HepG2 (cell line): ENCODE data around the gene SULT2B1. TPM values are rescaled to one million over a fixed set of nuclear protein-coding genes. Genes with fewer than 3 reads are reported as not detected.

Experiments
- ATAC-seq: fragments of 200-7000 bp; cut with Tn5 transposase; 3 replicates; pipeline ENCODE4 v1.9.1; 2020; ENCODE audit warnings: mild to moderate bottlenecking, moderate library complexity
- BruUV-seq: library from RNA; stranded (reverse); fragments of 400-500 nt; replicated peaks from 2 replicates; lab custom pipeline; 2021; lab: Mats Ljungman, UMichigan
- CTCF ChIA-PET: fragments of 300-600 bp; formaldehyde crosslinking; extraction: SDS; loops from one replicate; lab custom pipeline; 2021; ENCODE audit warnings: low total read pairs, inconsistent platforms, low intra/inter-chr PET ratio; lab: Yijun Ruan, JAX
- POLR2A ChIA-PET: fragments of 350-600 bp; sonication (Branson Sonifier 250); formaldehyde crosslinking; loops from one replicate; lab custom pipeline; 2020; ENCODE audit warnings: antibody characterized with exemption, inconsistent platforms; lab: Yijun Ruan, JAX
- DNase-seq: peaks from one replicate; pipeline ENCODE4 v3.0.0-alpha.2; 2015; ENCODE audit warnings: low spot score
- FAIRE-seq: peaks from 3 replicates; lab custom pipeline; 2011; peaks lifted over from hg19 to GRCh38; lab: Jason Lieb, UNC
- H2AFZ ChIP-seq: one replicate; pipeline ENCODE4 v1.6.1; 2011; ENCODE audit warnings: low read length, inconsistent platforms
- H3K27ac ChIP-seq: fragments of 300-600 bp; 3 replicates; pipeline ENCODE4 v1.8.0; 2011; ENCODE audit warnings: mixed run types, mild to moderate bottlenecking, mixed read lengths, low read length, inconsistent platforms; ENCODE audit not compliant: insufficient read depth; ENCODE audit errors: extremely low read length
- H3K27me3 ChIP-seq, 2 experiments: fragments of 200-600 bp in 1 of 2; 2 replicates in 1 of 2; 3 replicates in 1 of 2; pipeline versions ENCODE4 v1.6.0 to v1.8.0; 2011; ENCODE audit warnings: low read length in 2 of 2, mild to moderate bottlenecking in 2 of 2, moderate library complexity in 2 of 2, inconsistent platforms in 1 of 2; ENCODE audit not compliant: insufficient read depth in 2 of 2, control insufficient read depth in 1 of 2
- H3K36me3 ChIP-seq, 2 experiments: fragments of 200-600 bp in 1 of 2; replicated peaks in 1 of 2; 2 replicates in 1 of 2; 3 replicates in 1 of 2; pipeline versions ENCODE4 v1.5.1 to v1.8.0; 2011; ENCODE audit warnings: low read length in 2 of 2, inconsistent platforms in 1 of 2; ENCODE audit not compliant: insufficient read depth in 2 of 2, control insufficient read depth in 1 of 2
- H3K4me1 ChIP-seq: 2 replicates; pipeline ENCODE4 v1.5.1; 2012; ENCODE audit warnings: low read length, inconsistent platforms; ENCODE audit not compliant: insufficient read depth
- H3K4me2 ChIP-seq: 2 replicates; pipeline ENCODE4 v1.6.0; 2011; ENCODE audit warnings: low read depth, low read length, inconsistent platforms
- H3K4me3 ChIP-seq, 3 experiments: fragments of 200-600 bp in 1 of 3; sonication (generic), shearing (Covaris generic) in 1 of 3; replicated peaks in 1 of 3; 2 replicates each; pipeline ENCODE4 v1.5.1; 2011 to 2016; ENCODE audit warnings: low read length in 3 of 3, inconsistent platforms in 2 of 3, low read depth in 2 of 3, mild to moderate bottlenecking in 2 of 3, control low read depth in 1 of 3, mixed read lengths in 1 of 3; ENCODE audit not compliant: insufficient read depth in 1 of 3
- H3K79me2 ChIP-seq: one replicate; pipeline ENCODE4 v1.6.1; 2011; ENCODE audit warnings: low read length, inconsistent platforms; ENCODE audit not compliant: insufficient read depth
- H3K9ac ChIP-seq: 2 replicates; pipeline ENCODE4 v1.6.0; 2011; ENCODE audit warnings: mild to moderate bottlenecking, low read depth, low read length, inconsistent platforms; ENCODE audit not compliant: insufficient read depth
- H3K9me3 ChIP-seq: 2 replicates; pipeline ENCODE4 v1.5.1; 2012; ENCODE audit warnings: mild to moderate bottlenecking, low read length
- H4K20me1 ChIP-seq: 2 replicates; pipeline ENCODE4 v1.6.0; 2011; ENCODE audit warnings: inconsistent platforms, mild to moderate bottlenecking, low read length, moderate library complexity; ENCODE audit not compliant: insufficient read depth
- EZH2 ChIP-seq: conservative IDR thresholded peaks from 2 replicates; pipeline ENCODE4 v1.6.1; 2012; ENCODE audit warnings: mild to moderate bottlenecking, low read depth, low read length, moderate library complexity
- FUBP1 ChIP-seq: sonication (generic); formaldehyde crosslinking; IDR thresholded peaks from 2 replicates; pipeline ENCODE4 v1.5.1; 2020; ENCODE audit warnings: missing genetic modification reagents, mild to moderate bottlenecking, borderline replicate concordance
- HNRNPL ChIP-seq: fragments of 200-400 bp; formaldehyde crosslinking; IDR thresholded peaks from 2 replicates; pipeline ENCODE4 v1.6.1; 2017; ENCODE audit warnings: mild to moderate bottlenecking, low read depth, low read length
- NFYB ChIP-seq: sonication (generic); formaldehyde crosslinking; IDR thresholded peaks from 2 replicates; pipeline ENCODE4 v1.4.0; 2020; ENCODE audit warnings: missing genetic modification reagents
- NONO ChIP-seq, 2 experiments: fragments of 450-650 bp in 1 of 2; sonication (generic) in 1 of 2; formaldehyde crosslinking in 1 of 2; IDR thresholded peaks in 1 of 2; conservative IDR thresholded peaks in 1 of 2; 2 replicates each; pipeline versions ENCODE4 v1.6.1 to v1.8.0; 2017 to 2022; ENCODE audit warnings: mild to moderate bottlenecking in 1 of 2, missing genetic modification reagents in 1 of 2, moderate library complexity in 1 of 2
- TEAD2 ChIP-seq: sonication (generic); formaldehyde crosslinking; IDR thresholded peaks from 2 replicates; pipeline ENCODE4 v1.9.0; 2021; ENCODE audit warnings: missing genetic modification reagents
- ZFP1 ChIP-seq: IDR thresholded peaks from 2 replicates; pipeline ENCODE4 v1.6.1; 2016
- ZFP41 ChIP-seq: sonication (generic); formaldehyde crosslinking; IDR thresholded peaks from 2 replicates; pipeline ENCODE4 v1.4.0; 2020; ENCODE audit warnings: mild to moderate bottlenecking, missing genetic modification reagents, borderline replicate concordance
- ZNF280B ChIP-seq: sonication (generic); formaldehyde crosslinking; IDR thresholded peaks from 2 replicates; pipeline ENCODE4 v1.5.0; 2020; ENCODE audit warnings: missing genetic modification reagents, mild to moderate bottlenecking, borderline replicate concordance
- ZNF280D ChIP-seq: sonication (generic); formaldehyde crosslinking; IDR thresholded peaks from 2 replicates; pipeline ENCODE4 v1.5.1; 2020; ENCODE audit warnings: mild to moderate bottlenecking, missing genetic modification reagents
- ZNF460 ChIP-seq: sonication (generic); formaldehyde crosslinking; IDR thresholded peaks from 2 replicates; pipeline ENCODE4 v1.5.1; 2020; ENCODE audit warnings: missing genetic modification reagents, mild to moderate bottlenecking, borderline replicate concordance
- ZNF660 ChIP-seq: sonication (generic); formaldehyde crosslinking; IDR thresholded peaks from 2 replicates; pipeline ENCODE4 v1.5.1; 2020; ENCODE audit warnings: mild to moderate bottlenecking, low read depth, missing genetic modification reagents, borderline replicate concordance
- ZNF724P ChIP-seq: sonication (generic); formaldehyde crosslinking; IDR thresholded peaks from 2 replicates; pipeline ENCODE4 v1.8.0; 2022; ENCODE audit warnings: missing genetic modification reagents, borderline replicate concordance
- WGBS: methylation state at CpG from one replicate; pipeline ENCODE4 v1.1.6; 2017; ENCODE audit warnings: low lambda C conversion rate; 5-methylcytosine and 5-hydroxymethylcytosine counted together
- in situ Hi-C: cut with HindIII; loops from 2 replicates; pipeline ENCODE4 v1.10.0; 2017; ENCODE audit warnings: low pct_unique_long_range_greater_than_20kb; ENCODE audit not compliant: extremely low pct_ligation_motif_present
- intact Hi-C: fragments of 100-400 bp; cut with micrococcal nuclease; formaldehyde crosslinking; loops from one replicate; pipeline ENCODE4 v1.10.0; 2022; ENCODE audit not compliant: unreplicated experiment
- polyA plus RNA-seq, 8 experiments: library from polyadenylated mRNA; depleted of rRNA in 3 of 8; stranded (reverse) in 7 of 8; unstranded in 1 of 8; fragments of >200 nt; fragmentation: Illumina TruSeq in 4 of 8; extraction: Trizol in 4 of 8; gene quantifications; 2 replicates each; pipeline versions ENCODE4 v1.2.1 to v1.2.3, GENCODE V29; 2011 to 2016; ENCODE audit warnings: low read depth in 4 of 8, missing spikeins in 1 of 8, mixed read lengths in 1 of 8; ENCODE audit not compliant: insufficient read depth in 1 of 8
- total RNA-seq, 5 experiments: library from RNA; depleted of rRNA; stranded (reverse); fragments of >200 nt; fragmentation: Illumina TruSeq; extraction: Trizol; gene quantifications; 2 replicates each; pipeline ENCODE4 v1.2.3, GENCODE V29; 2016; ENCODE audit warnings: low read depth in 1 of 5

Gene SULT2B1
- total and polyA plus RNA-seq, 2 of the 13 experiments (the other 11 are each of a cell fraction or from before 2014, with no cell fraction given), result 0.13 TPM; not detected in 1

- no peak for TF ChIP-seq FUBP1
- TF ChIP-seq ZNF724P, result no peak
- TF ChIP-seq ZNF460, result no peak
- TF ChIP-seq NFYB (CRISPR knock-in tag), result no peak
- no peak for TF ChIP-seq ZNF660 (CRISPR knock-in tag)
- no peak for TF ChIP-seq EZH2
Measured at GRCh38 chr19:48578891-48579290, 26.9 kb downstream of the SULT2B1 start (continued).

- Histone ChIP-seq H3K79me2 (no peaks in the 10 kb centered on the region), H3K4me3 (no peak overlapping the region), H3K9me3 (no peaks in the 10 kb centered on the region), H3K36me3 (no peaks in the 10 kb centered on the region), H4K20me1 (no peaks in the 10 kb centered on the region), H3K27me3 (no peaks in the 10 kb centered on the region; a peak in 1 of 5 replicates), H3K9ac (no peak overlapping the region)
- intact Hi-C loops, result loop anchor here (10.0 kb wide), 1 partner anchor 267 kb away; no protein-coding TSS in a partner anchor
- DNase-seq (no peak), FAIRE-seq (no peak), ATAC-seq (no peak)
- in situ Hi-C loops, result loop anchor here (10.0 kb wide), 1 partner anchor 267 kb away; no protein-coding TSS in a partner anchor
- POLR2A ChIA-PET, result no interaction called here
- 28% methylated on average over 2 of the region's 2 CpGs for WGBS
- no TSS peak for BruUV-seq
- TF ChIP-seq HNRNPL, result no peak
- TF ChIP-seq ZNF280B (CRISPR knock-in tag), result no peak
- TF ChIP-seq ZFP41 (CRISPR knock-in tag), result no peak
- no peak for TF ChIP-seq NONO (IDR thresholded peaks at IDR 0.05)
- no peak for TF ChIP-seq NONO (CRISPR knock-in tag; conservative IDR thresholded peaks at IDR 0.05)
- TF ChIP-seq ZNF280D (CRISPR knock-in tag), result no peak
- TF ChIP-seq ZFP1 (CRISPR knock-in tag), result no peak
- TF ChIP-seq TEAD2 (CRISPR knock-in tag), result no peak
- TF ChIP-seq, all 625 proteins: peak for 0
- Histone ChIP-seq H3K27ac (no peak overlapping the region), H3K4me2 (no peak overlapping the region), H2AFZ (no peak overlapping the region), H3K4me1 (peaks cover 11% of the 10 kb centered on the region)
- CTCF ChIA-PET, result interaction anchor here (3.4 kb wide), 1 partner anchor 75 kb away, joined by 61 read pairs; no protein-coding TSS in a partner anchor
Measured at GRCh38 chr19:48582168-48582567, 30.2 kb downstream of the SULT2B1 start.
